ENCODE results near the gene PTGER3. TPM values are rescaled to one million over a fixed set of nuclear protein-coding genes. Genes with fewer than 3 reads are reported as not detected.
"Not testable (repeated sequence)": the region's sequence is repeated elsewhere in the genome, so short reads cannot be mapped to it uniquely, and the experiment has no call there.

The PTGER3 gene
- total RNA-seq, 1 donor from 2014 or later: 2.8 TPM

DNA sequence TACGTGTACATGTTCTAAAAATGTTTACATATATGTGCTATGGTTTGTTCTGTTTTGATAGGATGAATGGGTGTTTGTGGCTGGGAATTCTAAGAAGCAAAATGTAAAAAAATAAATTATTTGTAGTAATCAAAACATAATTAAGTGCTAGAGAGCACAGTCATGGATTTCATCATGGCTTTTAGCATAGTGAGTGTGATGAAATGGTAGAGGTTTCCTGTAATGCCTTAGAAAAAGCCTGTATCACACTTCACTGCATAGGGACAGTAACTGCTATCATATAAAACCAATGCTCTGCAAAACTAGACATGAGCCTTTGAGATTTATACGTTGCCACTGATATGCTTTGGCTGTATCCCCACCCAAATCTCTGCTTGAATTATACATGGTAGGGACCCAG lies 99.8 kb downstream of the PTGER3 start:
- H3K4me3 Mint-ChIP-seq: no peak overlapping the region
- no peak overlapping the region for H3K27ac Mint-ChIP-seq
- H3K4me1 Mint-ChIP-seq (ENCODE audit: unreplicated experiment): no peaks in the 10 kb centered on the region
- no peaks in the 10 kb centered on the region for H3K36me3 Mint-ChIP-seq
- H3K9me3 Mint-ChIP-seq: no peaks in the 10 kb centered on the region
- no peak for DNase-seq (ENCODE audit: extremely low spot score, unreplicated experiment)
- TF ChIP-seq, protein P1, sequence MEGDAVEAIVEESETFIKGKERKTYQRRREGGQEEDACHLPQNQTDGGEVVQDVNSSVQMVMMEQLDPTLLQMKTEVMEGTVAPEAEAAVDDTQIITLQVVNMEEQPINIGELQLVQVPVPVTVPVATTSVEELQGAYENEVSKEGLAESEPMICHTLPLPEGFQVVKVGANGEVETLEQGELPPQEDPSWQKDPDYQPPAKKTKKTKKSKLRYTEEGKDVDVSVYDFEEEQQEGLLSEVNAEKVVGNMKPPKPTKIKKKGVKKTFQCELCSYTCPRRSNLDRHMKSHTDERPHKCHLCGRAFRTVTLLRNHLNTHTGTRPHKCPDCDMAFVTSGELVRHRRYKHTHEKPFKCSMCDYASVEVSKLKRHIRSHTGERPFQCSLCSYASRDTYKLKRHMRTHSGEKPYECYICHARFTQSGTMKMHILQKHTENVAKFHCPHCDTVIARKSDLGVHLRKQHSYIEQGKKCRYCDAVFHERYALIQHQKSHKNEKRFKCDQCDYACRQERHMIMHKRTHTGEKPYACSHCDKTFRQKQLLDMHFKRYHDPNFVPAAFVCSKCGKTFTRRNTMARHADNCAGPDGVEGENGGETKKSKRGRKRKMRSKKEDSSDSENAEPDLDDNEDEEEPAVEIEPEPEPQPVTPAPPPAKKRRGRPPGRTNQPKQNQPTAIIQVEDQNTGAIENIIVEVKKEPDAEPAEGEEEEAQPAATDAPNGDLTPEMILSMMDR (conservative IDR thresholded peaks at IDR 0.05): no peak
- H3K27me3 Mint-ChIP-seq: peaks cover 6% of the 10 kb centered on the region

- TF ChIP-seq, protein P1 (conservative IDR thresholded peaks at IDR 0.05): no peak
- DNase-seq (ENCODE audit: extremely low spot score, unreplicated experiment): no peak
- Mint-ChIP-seq H3K27ac (no peak overlapping the region), H3K36me3 (no peaks in the 10 kb centered on the region), H3K4me3 (no peak overlapping the region), H3K4me1 (ENCODE audit: unreplicated experiment) (no peaks in the 10 kb centered on the region), H3K9me3 (no peaks in the 10 kb centered on the region), H3K27me3 (no peaks in the 10 kb centered on the region)
Measured at GRCh38 chr1:70945676-70946075, 101.9 kb downstream of the PTGER3 start.

- Mint-ChIP-seq H3K27ac (no peak overlapping the region), H3K4me1 (ENCODE audit: unreplicated experiment) (no peaks in the 10 kb centered on the region), H3K4me3 (no peak overlapping the region), H3K36me3 (no peaks in the 10 kb centered on the region), H3K27me3 (no peaks in the 10 kb centered on the region), H3K9me3 (no peaks in the 10 kb centered on the region)
- DNase-seq (ENCODE audit: extremely low spot score, unreplicated experiment): no peak
- TF ChIP-seq, protein P1 (conservative IDR thresholded peaks at IDR 0.05): no peak
Measured at GRCh38 chr1:70945251-70945650, 102.4 kb downstream of the PTGER3 start.

- no peak for DNase-seq (ENCODE audit: extremely low spot score, unreplicated experiment)
- H3K27ac Mint-ChIP-seq: no peak overlapping the region
- TF ChIP-seq, protein P1 (conservative IDR thresholded peaks at IDR 0.05): no peak
- no peaks in the 10 kb centered on the region for H3K27me3 Mint-ChIP-seq
- H3K4me3 Mint-ChIP-seq: no peak overlapping the region
- H3K36me3 Mint-ChIP-seq: no peaks in the 10 kb centered on the region
- H3K4me1 Mint-ChIP-seq (ENCODE audit: unreplicated experiment): no peaks in the 10 kb centered on the region
- no peaks in the 10 kb centered on the region for H3K9me3 Mint-ChIP-seq
Measured at GRCh38 chr1:70941563-70941962, 106.1 kb downstream of the PTGER3 start.

DNA sequence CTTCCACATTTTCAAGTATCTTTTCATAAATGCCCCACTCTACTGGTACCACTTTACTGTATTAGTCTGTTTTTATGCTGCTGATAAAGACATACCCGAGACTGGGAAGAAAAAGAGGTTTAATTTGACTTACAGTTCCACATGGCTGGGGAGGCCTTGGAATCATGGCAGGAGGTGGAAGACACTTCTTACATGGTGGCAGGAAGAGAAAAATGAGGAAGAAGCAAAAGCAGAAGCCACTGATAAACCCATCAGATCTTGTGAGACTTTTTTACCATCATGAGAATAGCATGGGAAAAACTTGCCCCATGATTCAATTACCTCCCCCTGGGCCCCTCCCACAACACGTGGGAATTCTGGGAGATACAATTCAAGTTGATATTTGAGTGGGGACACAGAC lies 107.2 kb downstream of the PTGER3 start:
- H3K27ac Mint-ChIP-seq; H3K9me3 Mint-ChIP-seq; H3K4me1 Mint-ChIP-seq (ENCODE audit: unreplicated experiment); DNase-seq (ENCODE audit: extremely low spot score, unreplicated experiment); H3K36me3 Mint-ChIP-seq; H3K27me3 Mint-ChIP-seq; H3K4me3 Mint-ChIP-seq: not testable (repeated sequence)

DNA sequence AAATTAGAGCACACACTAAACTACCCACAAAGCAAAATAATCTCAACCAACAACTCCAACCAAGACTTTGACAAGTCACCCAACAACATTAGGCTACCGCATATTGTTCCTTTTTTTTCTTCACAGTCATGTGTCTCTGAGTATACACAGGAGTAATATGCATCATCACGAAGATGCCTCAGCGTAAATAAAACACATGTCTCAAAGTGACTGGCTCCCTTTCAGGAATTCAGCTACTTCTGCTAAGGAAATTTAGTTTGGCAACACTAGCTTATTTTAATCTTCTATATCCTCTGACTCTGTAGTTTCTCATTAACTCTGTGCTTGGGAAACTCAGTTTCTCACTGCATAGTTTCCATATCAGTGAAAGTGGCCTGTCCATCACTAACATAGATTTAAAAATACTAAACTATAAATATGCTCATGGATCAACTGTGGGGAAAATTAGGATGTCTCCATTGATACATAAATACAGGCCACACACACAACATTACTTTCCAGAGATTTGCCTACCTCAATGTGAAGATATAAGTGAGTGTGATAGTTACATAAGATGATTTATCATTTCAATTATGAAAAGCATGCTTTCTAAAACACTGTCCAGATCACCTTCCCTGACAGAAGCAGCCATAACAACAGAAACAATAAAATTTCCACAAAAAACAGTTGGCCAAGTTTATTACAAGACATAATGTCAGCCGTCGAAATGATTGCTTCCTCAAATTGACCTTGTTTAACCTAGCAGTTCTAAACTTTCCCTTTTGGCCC lies 113.2 kb downstream of the PTGER3 start:
- Mint-ChIP-seq H3K36me3 (no peaks in the 10 kb centered on the region), H3K4me1 (ENCODE audit: unreplicated experiment) (no peaks in the 10 kb centered on the region), H3K27me3 (peaks cover 2% of the 10 kb centered on the region), H3K4me3 (no peak overlapping the region), H3K27ac (no peak overlapping the region), H3K9me3 (no peaks in the 10 kb centered on the region)
- TF ChIP-seq, protein P1 (conservative IDR thresholded peaks at IDR 0.05): no peak
- no peak for DNase-seq (ENCODE audit: extremely low spot score, unreplicated experiment)

Measured in type B pancreatic cell (in vitro differentiated cells).